Lower leg skin (tissue), 3 donors: ENCODE measurements around the gene HNRNPK.

Experiments
- CTCF ChIP-seq, 3 donors: fragments of 450-650 bp; IDR thresholded peaks; one replicate each; pipeline ENCODE4 v1.5.1; 2016; ENCODE audit warnings: antibody characterized with exemption in 3 of 3, mild to moderate bottlenecking in 3 of 3, moderate library complexity in 2 of 3
- POLR2A ChIP-seq, 2 donors: fragments of 450-650 bp; IDR thresholded peaks; one replicate each; pipeline ENCODE4 v1.6.1; 2016 to 2017; ENCODE audit warnings: antibody characterized with exemption in 2 of 2, mild to moderate bottlenecking in 1 of 2, moderate library complexity in 1 of 2

DNA sequence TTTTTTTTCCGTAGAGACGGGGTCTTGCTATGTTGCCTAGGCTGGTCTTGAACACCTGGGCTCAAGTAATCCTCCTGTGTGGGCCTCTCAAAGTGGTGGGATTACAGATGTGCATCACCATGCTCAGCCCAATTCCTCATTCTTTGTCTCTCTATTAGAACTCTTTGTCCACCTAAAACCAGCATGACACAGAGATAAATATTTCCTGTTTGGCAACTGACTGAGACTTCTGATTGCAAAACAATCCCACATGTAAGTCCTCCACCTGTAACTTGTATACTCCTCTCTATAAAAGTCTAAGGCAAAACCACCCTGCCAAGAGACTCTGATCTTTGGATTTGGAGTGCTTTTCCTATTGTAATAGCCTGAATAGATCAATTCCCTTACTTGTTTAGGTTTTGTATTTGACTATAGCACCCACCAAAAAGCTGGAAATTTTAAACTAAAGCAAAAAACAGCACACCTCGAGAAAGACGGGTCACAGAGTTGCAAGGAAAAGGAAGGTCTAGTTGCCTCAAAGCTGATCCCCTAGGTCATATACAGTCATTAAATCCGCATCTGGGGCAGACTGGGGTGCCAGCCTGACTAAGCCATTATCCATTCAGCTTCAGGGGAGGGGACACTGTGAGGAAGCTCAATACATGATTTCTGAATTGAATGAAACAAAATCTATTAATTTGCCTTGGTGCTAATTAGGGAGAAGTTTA, 45.3 kb downstream of the HNRNPK start:
- no peak for TF ChIP-seq CTCF (IDR thresholded peaks at IDR 0.05)
- no peak for TF ChIP-seq POLR2A (IDR thresholded peaks at IDR 0.05)
